Common myeloid progenitor, CD34-positive (primary cell): ENCODE measurements around the gene ANKRD23.

Experiments used
- CTCF ChIA-PET: fragments of 350-600 bp; sonication (Branson Sonifier 250); formaldehyde crosslinking; loops from one replicate; lab custom pipeline; 2021; ENCODE audit warnings: antibody characterized with exemption; lab: Charles Lee
- POLR2A ChIA-PET: fragments of 350-600 bp; sonication (Branson Sonifier 250); formaldehyde crosslinking; loops from one replicate; lab custom pipeline; 2021; ENCODE audit warnings: antibody characterized with exemption; lab: Charles Lee
- DNase-seq, 3 donors: peaks; one replicate each; pipeline versions ENCODE4 v3.0.0 to v3.0.0-alpha.2; 2013
- H3K27ac ChIP-seq, 2 experiments: 1 replicate in 1 of 2; 2 replicates in 1 of 2; pipeline ENCODE4 v1.7.0; 2013; ENCODE audit warnings: inconsistent platforms in 2 of 2, low read length in 2 of 2, mild to moderate bottlenecking in 2 of 2, low read depth in 1 of 2, moderate library complexity in 1 of 2; ENCODE audit not compliant: severe bottlenecking in 2 of 2, insufficient read depth in 1 of 2, poor library complexity in 1 of 2
- H3K27me3 ChIP-seq, 5 experiments: replicated peaks in 2 of 5; 1 replicate in 3 of 5; 2 replicates in 2 of 5; pipeline versions ENCODE4 v1.6.1 to v1.7.0; 2013; ENCODE audit warnings: low read length in 4 of 5, mild to moderate bottlenecking in 2 of 5, moderate library complexity in 2 of 5, inconsistent platforms in 1 of 5; ENCODE audit not compliant: insufficient read depth in 5 of 5, control insufficient read depth in 4 of 5
- H3K36me3 ChIP-seq, 4 experiments: 1 replicate in 2 of 4; 2 replicates in 2 of 4; pipeline versions ENCODE4 v1.6.1 to v1.7.0; 2013; ENCODE audit warnings: low read length in 3 of 4, control low read depth in 1 of 4, mild to moderate bottlenecking in 1 of 4; ENCODE audit not compliant: control insufficient read depth in 4 of 4, insufficient read depth in 4 of 4
- H3K4me1 ChIP-seq, 4 experiments: 1 replicate in 3 of 4; 2 replicates in 1 of 4; pipeline versions ENCODE4 v1.6.1 to v1.7.1; 2013; ENCODE audit warnings: low read length in 3 of 4, mild to moderate bottlenecking in 3 of 4, control low read depth in 1 of 4, inconsistent platforms in 1 of 4, moderate library complexity in 1 of 4; ENCODE audit not compliant: control insufficient read depth in 4 of 4, insufficient read depth in 4 of 4; ENCODE audit errors: control extremely low read depth in 1 of 4
- H3K4me3 ChIP-seq, 7 experiments: 1 replicate in 4 of 7; 2 replicates in 3 of 7; pipeline versions ENCODE4 v1.5.1 to v1.7.0; 2013; ENCODE audit warnings: mild to moderate bottlenecking in 7 of 7, low read length in 6 of 7, moderate library complexity in 6 of 7, inconsistent platforms in 2 of 7, low read depth in 2 of 7, control low read depth in 1 of 7; ENCODE audit not compliant: insufficient read depth in 4 of 7, control insufficient read depth in 1 of 7; ENCODE audit errors: extremely low read depth in 1 of 7
- H3K9me3 ChIP-seq, 5 experiments: 1 replicate in 4 of 5; 2 replicates in 1 of 5; pipeline versions ENCODE4 v1.6.1 to v1.7.1; 2013; ENCODE audit warnings: low read length in 4 of 5, mild to moderate bottlenecking in 2 of 5, inconsistent platforms in 1 of 5, low read depth in 1 of 5, moderate library complexity in 1 of 5; ENCODE audit not compliant: control insufficient read depth in 4 of 5, insufficient read depth in 2 of 5; ENCODE audit errors: control extremely low read depth in 1 of 5
- WGBS: methylation state at CpG from one replicate; pipeline ENCODE4 v1.1.5; 2013; ENCODE audit not compliant: insufficient coverage; 5-methylcytosine and 5-hydroxymethylcytosine counted together

ANKRD23 gene

GRCh38 chr2:96881349-96882195 lies 37.8 kb upstream of the ANKRD23 start:
- 94% methylated on average over 3 of the region's 10 CpGs for WGBS
- Histone ChIP-seq H3K27ac (no peak overlapping the region), H3K36me3 (no peaks in the 10 kb centered on the region), H3K27me3 (peaks cover 0 to 2% (median 0%) of the 10 kb centered on the region in 5 experiments), H3K4me3 (no peak overlapping the region), H3K9me3 (no peaks in the 10 kb centered on the region), H3K4me1 (no peaks in the 10 kb centered on the region)
- ChIA-PET POLR2A (no interaction called here), CTCF (interaction anchor here (1.0 to 1.9 kb wide), 3 partner anchors 9 to 69 kb away, joined by 3 to 4 read pairs (median 4); no protein-coding TSS in a partner anchor)
- DNase-seq: no peak

GRCh38 chr2:96880891-96881273 lies 37.1 kb upstream of the ANKRD23 start:
- no peak overlapping the region for H3K27ac ChIP-seq
- H3K4me1 ChIP-seq: no peaks in the 10 kb centered on the region
- WGBS: 100% methylated on average over 4 of the region's 6 CpGs
- H3K36me3 ChIP-seq: no peaks in the 10 kb centered on the region
- H3K4me3 ChIP-seq: no peak overlapping the region
- CTCF ChIA-PET: interaction anchor here (1.0 to 1.9 kb wide), 2 partner anchors 61 to 70 kb away, joined by 3 to 4 read pairs; no protein-coding TSS in a partner anchor
- H3K9me3 ChIP-seq: no peaks in the 10 kb centered on the region
- DNase-seq: no peak
- peaks cover 0 to 2% (median 0%) of the 10 kb centered on the region in 5 experiments for H3K27me3 ChIP-seq
- POLR2A ChIA-PET: no interaction called here

GRCh38 chr2:96879545-96880040 lies 35.8 kb upstream of the ANKRD23 start:
- Histone ChIP-seq H3K4me1 (peaks cover 0 to 3% (median 0%) of the 10 kb centered on the region in 4 experiments), H3K4me3 (no peak overlapping the region), H3K36me3 (no peaks in the 10 kb centered on the region), H3K9me3 (no peaks in the 10 kb centered on the region), H3K27ac (no peak overlapping the region), H3K27me3 (peaks cover 0 to 2% (median 0%) of the 10 kb centered on the region in 5 experiments)
- WGBS: 98% methylated on average over 18 of the region's 18 CpGs
- ChIA-PET CTCF (interaction anchor here (0.6 kb wide), 1 partner anchor 122 kb away, joined by 3 read pairs; no protein-coding TSS in a partner anchor), POLR2A (no interaction called here)
- no peak for DNase-seq

- Histone ChIP-seq H3K27ac (no peak overlapping the region), H3K4me1 (peaks cover 0 to 5% (median 0%) of the 10 kb centered on the region in 4 experiments), H3K9me3 (no peaks in the 10 kb centered on the region), H3K36me3 (no peaks in the 10 kb centered on the region), H3K27me3 (peaks cover 0 to 4% (median 0%) of the 10 kb centered on the region in 5 experiments), H3K4me3 (no peak overlapping the region)
- DNase-seq: no peak
- ChIA-PET CTCF (interaction anchor here (0.6 kb wide), 1 partner anchor 123 kb away, joined by 3 read pairs; no protein-coding TSS in a partner anchor), POLR2A (no interaction called here)
- 95% methylated on average over 22 of the region's 22 CpGs for WGBS
These were observed 35.1 kb upstream of the ANKRD23 start for GRCh38 chr2:96878796-96879544.

- POLR2A ChIA-PET: no interaction called here
- CTCF ChIA-PET: no interaction called here
These were observed 34.4 kb upstream of the ANKRD23 start for GRCh38 chr2:96878171-96878570.

GRCh38 chr2:96877631-96878092 lies 33.8 kb upstream of the ANKRD23 start:
- no peak overlapping the region for H3K4me3 ChIP-seq
- POLR2A ChIA-PET: no interaction called here
- H3K9me3 ChIP-seq: no peaks in the 10 kb centered on the region
- H3K36me3 ChIP-seq: no peaks in the 10 kb centered on the region
- WGBS: 99% methylated on average over 12 of the region's 15 CpGs
- peaks cover 0 to 6% (median 0%) of the 10 kb centered on the region in 5 experiments for H3K27me3 ChIP-seq
- peaks cover 0 to 5% (median 0%) of the 10 kb centered on the region in 4 experiments for H3K4me1 ChIP-seq
- no peak for DNase-seq
- H3K27ac ChIP-seq: no peak overlapping the region
- CTCF ChIA-PET: no interaction called here

More at GRCh38 chr2:96878171-96878570, 34.4 kb upstream of the ANKRD23 start:
- Histone ChIP-seq H3K27me3 (peaks cover 0 to 4% (median 0%) of the 10 kb centered on the region in 5 experiments), H3K4me1 (peaks cover 0 to 5% (median 0%) of the 10 kb centered on the region in 4 experiments), H3K27ac (no peak overlapping the region), H3K9me3 (no peaks in the 10 kb centered on the region), H3K36me3 (no peaks in the 10 kb centered on the region), H3K4me3 (no peak overlapping the region)
- DNase-seq: no peak
- 97% methylated on average over 5 of the region's 7 CpGs for WGBS
